ENCODE measurements around the gene KIAA0513. TPM values are rescaled to one million over a fixed set of nuclear protein-coding genes. Genes with fewer than 3 reads are reported as not detected.

KIAA0513 gene
- polyA plus RNA-seq, 1 donor (not counting 4 experiments of a cell fraction or from before 2014, with no cell fraction given): 3.3 TPM

- no peak overlapping the region for H3K27ac ChIP-seq (ENCODE audit: control insufficient read depth, insufficient read depth, low read length)
- TF ChIP-seq EZH2 (IDR thresholded peaks at IDR 0.05; ENCODE audit: low read length) (no peak), CTCF (optimal IDR thresholded peaks at IDR 0.05 in 1 of 3, IDR thresholded peaks at IDR 0.05 in 1 of 3, conservative IDR thresholded peaks at IDR 0.05 in 1 of 3; ENCODE audit: extremely low read depth in 1 of 3, insufficient read depth in 2 of 3, low read length in 3 of 3) (no peak)
- no peak overlapping the region for H3K4me2 ChIP-seq (ENCODE audit: control insufficient read depth, extremely low read depth, insufficient read depth, low read depth, low read length)
- no peak overlapping the region for H3K9ac ChIP-seq (ENCODE audit: control insufficient read depth, extremely low read depth, insufficient read depth, low read length)
- no peaks in the 10 kb centered on the region for H3K27me3 ChIP-seq (ENCODE audit: control insufficient read depth, extremely low read depth, insufficient read depth, low read length)
- no peaks in the 10 kb centered on the region for H3K9me1 ChIP-seq (ENCODE audit: control insufficient read depth, extremely low read depth, insufficient read depth, low read length)
- FAIRE-seq (no peak), DNase-seq (ENCODE audit: low read depth, low spot score) (no peak)
- H3K9me3 ChIP-seq (ENCODE audit: control insufficient read depth, low read depth, low read length): no peaks in the 10 kb centered on the region
- H3K36me3 ChIP-seq (ENCODE audit: control insufficient read depth in 2 of 2, extremely low read depth in 1 of 2, insufficient read depth in 2 of 2, low read length in 2 of 2): no peaks in the 10 kb centered on the region
- peaks cover 7% of the 10 kb centered on the region for H3K4me1 ChIP-seq (ENCODE audit: control insufficient read depth, extremely low read depth, insufficient read depth, low read length)
- dilution Hi-C loops (cut with MboI; ENCODE audit: extremely low pct_ligation_motif_present, low sequenced_read_pairs): no loop called here
- H3K79me2 ChIP-seq (ENCODE audit: control insufficient read depth, insufficient read depth, low read length): no peaks in the 10 kb centered on the region
- H3K4me3 ChIP-seq (ENCODE audit: control insufficient read depth in 2 of 3, extremely low read depth in 1 of 3, insufficient read depth in 2 of 3, low read depth in 1 of 3, low read length in 3 of 3): no peak overlapping the region
- no peak overlapping the region for H2AFZ ChIP-seq (ENCODE audit: control insufficient read depth, low read length)
- H4K20me1 ChIP-seq (ENCODE audit: control insufficient read depth, extremely low read depth, insufficient read depth, low read length): no peaks in the 10 kb centered on the region
Observed at GRCh38 chr16:85041219-85042166, 13.9 kb downstream of the KIAA0513 start.

GRCh38 chr16:85042167-85042526 lies 14.6 kb downstream of the KIAA0513 start:
- Histone ChIP-seq H3K27ac (ENCODE audit: control insufficient read depth, insufficient read depth, low read length) (no peak overlapping the region), H3K4me2 (ENCODE audit: control insufficient read depth, extremely low read depth, insufficient read depth, low read depth, low read length) (no peak overlapping the region), H3K9me1 (ENCODE audit: control insufficient read depth, extremely low read depth, insufficient read depth, low read length) (no peaks in the 10 kb centered on the region), H3K9ac (ENCODE audit: control insufficient read depth, extremely low read depth, insufficient read depth, low read length) (no peak overlapping the region), H3K4me1 (ENCODE audit: control insufficient read depth, extremely low read depth, insufficient read depth, low read length) (peaks cover 2% of the 10 kb centered on the region), H4K20me1 (ENCODE audit: control insufficient read depth, extremely low read depth, insufficient read depth, low read length) (no peaks in the 10 kb centered on the region), H3K9me3 (ENCODE audit: control insufficient read depth, low read depth, low read length) (no peaks in the 10 kb centered on the region), H3K79me2 (ENCODE audit: control insufficient read depth, insufficient read depth, low read length) (no peaks in the 10 kb centered on the region), H3K27me3 (ENCODE audit: control insufficient read depth, extremely low read depth, insufficient read depth, low read length) (no peaks in the 10 kb centered on the region), H3K36me3 (ENCODE audit: control insufficient read depth in 2 of 2, extremely low read depth in 1 of 2, insufficient read depth in 2 of 2, low read length in 2 of 2) (no peaks in the 10 kb centered on the region), H3K4me3 (ENCODE audit: control insufficient read depth in 2 of 3, extremely low read depth in 1 of 3, insufficient read depth in 2 of 3, low read depth in 1 of 3, low read length in 3 of 3) (no peak overlapping the region), H2AFZ (ENCODE audit: control insufficient read depth, low read length) (no peak overlapping the region)
- no peak for DNase-seq (ENCODE audit: low read depth, low spot score)
- TF ChIP-seq CTCF (optimal IDR thresholded peaks at IDR 0.05 in 1 of 3, IDR thresholded peaks at IDR 0.05 in 1 of 3, conservative IDR thresholded peaks at IDR 0.05 in 1 of 3; ENCODE audit: extremely low read depth in 1 of 3, insufficient read depth in 2 of 3, low read length in 3 of 3) (no peak), EZH2 (IDR thresholded peaks at IDR 0.05; ENCODE audit: low read length) (no peak)
- dilution Hi-C loops (cut with MboI; ENCODE audit: extremely low pct_ligation_motif_present, low sequenced_read_pairs): no loop called here
- FAIRE-seq: no peak
